Stimulated activated CD8-positive, alpha-beta memory T cell treated with anti-CD3 and anti-CD28 coated beads, Interleukin-2, amount 100 ng/mL, for 1 hour (primary cell): ENCODE results near the gene DAPK1.

ENCODE experiments used
- DNase-seq, 2 donors: peaks; one replicate each; pipeline ENCODE4 v3.0.0-alpha.2; 2020; ENCODE audit warnings: low read depth in 2 of 2

Gene DAPK1

DNA sequence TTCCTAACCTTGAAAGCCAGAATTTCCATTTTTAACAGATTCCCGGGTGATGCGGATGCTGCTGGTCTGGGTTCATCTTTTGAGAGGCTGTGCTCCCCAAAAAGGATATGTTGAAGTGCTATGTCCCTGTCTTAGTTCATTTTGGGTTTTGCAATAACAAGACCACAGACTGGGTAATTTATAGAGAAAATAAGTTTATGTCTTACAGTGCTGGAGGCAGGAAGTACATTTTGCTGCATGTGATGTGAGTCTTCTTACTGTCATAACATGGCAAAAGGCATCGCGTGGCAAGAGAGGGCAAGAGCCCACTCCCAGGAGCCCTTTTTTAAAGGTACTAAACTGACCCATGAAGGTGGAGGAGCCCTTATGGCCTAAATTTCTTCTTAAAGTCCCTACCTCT lies 114.1 kb downstream of the DAPK1 start:
- no peak for DNase-seq

DNA sequence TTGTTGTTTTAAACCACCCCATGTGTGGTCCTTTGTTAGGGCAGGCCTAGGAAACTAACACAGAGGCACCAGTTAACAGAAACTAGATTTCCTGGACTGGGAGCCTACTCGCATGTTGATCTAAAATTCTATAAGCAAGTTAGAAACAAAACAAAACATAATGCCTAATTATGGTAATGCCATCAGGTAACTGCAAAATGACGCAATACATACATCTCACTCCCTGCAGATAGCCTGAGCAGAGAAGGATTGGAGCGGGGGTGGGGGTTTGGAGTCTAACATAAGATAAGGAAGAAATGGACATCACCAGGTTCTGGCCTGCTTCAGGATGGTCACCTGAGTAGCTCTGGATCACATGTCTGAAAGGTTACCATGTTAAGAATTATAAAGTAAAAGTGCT lies 114.9 kb downstream of the DAPK1 start:
- no peak for DNase-seq

DNA sequence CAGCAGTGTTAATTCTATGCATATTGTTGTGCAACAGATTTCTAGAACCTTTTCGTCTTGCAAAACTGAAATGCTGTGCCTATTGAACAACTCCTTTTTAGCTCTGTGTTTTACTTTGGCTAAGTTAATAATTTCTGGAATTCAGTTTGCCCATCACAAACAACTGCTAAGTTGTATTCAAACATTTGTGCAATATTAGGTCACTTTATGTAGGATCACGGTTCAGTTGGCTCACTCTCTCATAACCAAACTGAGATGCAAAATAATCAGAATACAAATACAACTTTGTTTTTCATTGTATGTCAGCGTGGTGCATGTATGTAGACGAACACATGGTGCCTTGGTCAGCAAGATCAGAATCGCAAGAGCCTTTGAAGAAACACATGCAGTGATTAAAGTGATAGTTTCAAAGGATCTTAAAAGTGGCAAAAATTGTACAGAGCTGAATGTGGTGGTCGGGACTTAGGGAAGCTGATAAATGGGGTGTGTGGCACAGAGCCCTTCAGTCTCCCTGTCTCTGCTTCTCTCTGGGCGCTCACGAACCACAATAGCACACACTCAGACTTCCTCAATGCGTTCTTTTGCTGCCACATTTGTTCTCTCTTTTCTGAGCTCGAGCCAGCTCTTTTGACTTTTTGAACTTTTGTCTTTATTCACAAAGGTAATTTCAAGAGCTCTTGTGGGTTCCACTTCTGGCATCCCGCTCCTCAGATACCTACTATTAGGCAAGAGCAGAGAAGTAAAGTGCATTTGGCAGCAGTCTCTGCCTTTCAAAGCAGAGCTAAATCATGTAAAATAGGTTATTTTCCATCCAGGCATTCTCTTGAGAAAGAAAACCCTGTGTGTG lies 115.8 kb downstream of the DAPK1 start:
- no peak for DNase-seq

DNA sequence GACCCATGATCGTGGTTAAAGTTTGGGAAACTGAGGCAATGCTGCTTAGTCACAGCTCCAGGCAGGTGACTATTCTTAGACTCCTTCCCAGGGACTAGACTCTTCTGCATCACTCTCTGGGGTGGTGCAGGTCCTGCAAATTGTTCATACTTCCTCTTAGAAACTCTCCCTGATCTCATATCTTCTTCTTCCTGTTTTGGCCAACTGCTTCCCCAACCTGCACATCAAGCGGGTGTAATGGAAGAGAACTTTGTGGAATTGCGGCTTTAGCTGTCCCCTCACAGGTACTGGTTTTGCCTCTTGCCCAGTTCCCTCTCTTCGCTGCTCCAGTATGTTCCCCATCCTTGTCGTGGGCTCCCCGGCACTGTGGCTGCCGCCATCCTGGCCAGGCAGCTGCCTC lies 116.7 kb downstream of the DAPK1 start:
- no peak for DNase-seq

DNA sequence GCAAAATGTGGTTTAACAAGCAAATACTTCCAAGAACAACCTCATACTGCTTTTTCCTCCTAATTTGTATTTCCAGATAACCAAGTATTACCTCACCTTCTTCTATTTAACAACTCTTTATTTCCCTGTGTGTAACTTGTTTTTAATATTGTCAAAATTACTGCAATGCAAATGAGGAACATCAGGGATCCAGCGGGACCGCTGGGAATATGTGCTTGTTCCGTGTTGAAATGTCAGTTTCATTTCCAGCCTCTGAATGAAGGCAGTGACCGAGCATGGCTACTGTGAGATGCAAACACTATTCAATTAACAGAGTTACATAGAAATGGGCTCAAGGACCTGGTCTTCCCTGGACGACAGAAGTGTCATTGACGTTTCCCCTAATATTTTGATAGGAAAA lies 117.5 kb downstream of the DAPK1 start:
- DNase-seq = no peak

DNA sequence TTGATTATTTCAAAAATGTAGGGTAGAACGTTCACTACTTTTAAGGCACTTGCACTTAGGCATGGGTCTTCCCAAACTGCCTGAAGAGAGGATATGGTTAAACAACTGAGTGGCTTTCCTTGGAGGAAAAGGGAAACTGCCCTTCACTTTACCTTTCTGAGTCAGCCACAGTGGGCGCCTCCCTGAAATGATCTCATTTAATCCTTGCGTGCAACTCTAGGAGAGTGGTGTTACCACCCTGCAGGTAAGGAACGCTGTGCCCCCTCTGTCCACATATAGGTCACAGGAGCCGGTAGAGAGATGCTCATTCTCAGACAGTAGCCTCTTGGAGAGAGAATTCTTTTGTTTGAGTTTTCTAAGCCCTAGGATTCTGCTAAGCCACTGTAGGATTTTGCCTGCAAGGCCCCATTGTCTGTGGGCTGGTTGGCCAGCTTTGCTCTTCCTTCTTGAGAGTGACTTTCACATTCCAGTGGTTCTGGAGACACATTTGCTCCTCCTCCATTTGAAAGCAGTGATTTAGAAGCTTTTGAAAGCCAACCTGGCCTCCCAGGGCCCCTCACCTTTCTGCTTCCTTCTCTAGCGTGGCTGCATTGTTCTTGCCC lies 118.0 kb downstream of the DAPK1 start:
- no peak for DNase-seq

DNA sequence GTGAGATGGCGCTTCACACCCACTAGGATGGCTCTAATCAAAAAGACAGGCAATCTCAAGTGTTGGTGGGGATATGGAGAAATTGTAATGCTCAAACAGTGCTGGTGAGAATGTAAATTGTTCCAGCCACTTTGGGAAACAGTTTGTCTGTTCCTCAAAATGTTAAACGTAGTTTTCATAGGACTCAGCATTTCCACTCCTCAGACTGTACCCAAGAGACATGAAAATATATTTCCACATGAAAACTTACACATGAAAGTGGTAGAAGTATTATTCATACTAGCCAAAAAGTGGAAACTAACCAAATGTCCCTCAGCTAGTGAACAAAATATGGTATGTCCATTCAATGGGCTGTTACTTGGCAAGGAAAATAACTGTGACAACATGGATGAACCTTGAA lies 120.6 kb downstream of the DAPK1 start:
- no peak for DNase-seq

DNA sequence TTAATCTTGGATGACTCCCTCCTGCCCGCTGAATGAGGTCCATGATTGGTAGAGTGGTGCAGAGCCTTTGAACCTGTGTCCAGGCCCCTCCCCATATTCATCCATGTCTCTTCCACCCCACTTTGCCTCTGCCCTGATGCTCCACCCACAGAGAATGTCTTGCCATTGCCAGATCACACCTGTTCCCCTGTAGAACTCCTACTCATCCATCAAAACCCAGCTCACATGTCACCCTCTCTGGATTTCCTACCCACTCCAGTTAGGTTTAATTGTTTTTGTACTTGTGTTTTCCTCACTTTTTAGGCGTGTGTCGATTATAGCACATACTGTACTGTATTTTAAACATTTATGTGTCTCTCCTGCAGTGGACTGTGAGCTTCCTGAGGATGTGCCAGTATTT lies 121.3 kb downstream of the DAPK1 start:
- no peak for DNase-seq

DNA sequence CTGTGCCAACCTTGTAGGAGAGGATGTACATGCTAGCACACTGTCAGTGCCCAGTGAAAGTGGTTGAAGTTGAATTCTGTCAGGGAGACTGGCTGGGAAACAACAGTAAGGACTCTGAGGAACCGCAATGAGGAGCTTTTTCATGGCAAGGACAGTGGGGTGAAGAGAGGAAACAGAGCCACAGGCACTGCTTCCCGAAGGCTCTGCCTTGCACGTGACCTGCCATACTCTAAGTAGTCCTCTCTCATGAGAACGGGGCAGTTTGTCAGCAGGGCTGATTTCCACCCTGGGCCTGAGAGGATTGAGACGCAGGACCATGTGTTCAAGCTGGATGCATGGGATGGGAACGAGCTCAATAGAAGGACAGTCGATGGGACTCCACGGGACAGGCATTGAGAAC lies 121.7 kb downstream of the DAPK1 start:
- DNase-seq = no peak

DNA sequence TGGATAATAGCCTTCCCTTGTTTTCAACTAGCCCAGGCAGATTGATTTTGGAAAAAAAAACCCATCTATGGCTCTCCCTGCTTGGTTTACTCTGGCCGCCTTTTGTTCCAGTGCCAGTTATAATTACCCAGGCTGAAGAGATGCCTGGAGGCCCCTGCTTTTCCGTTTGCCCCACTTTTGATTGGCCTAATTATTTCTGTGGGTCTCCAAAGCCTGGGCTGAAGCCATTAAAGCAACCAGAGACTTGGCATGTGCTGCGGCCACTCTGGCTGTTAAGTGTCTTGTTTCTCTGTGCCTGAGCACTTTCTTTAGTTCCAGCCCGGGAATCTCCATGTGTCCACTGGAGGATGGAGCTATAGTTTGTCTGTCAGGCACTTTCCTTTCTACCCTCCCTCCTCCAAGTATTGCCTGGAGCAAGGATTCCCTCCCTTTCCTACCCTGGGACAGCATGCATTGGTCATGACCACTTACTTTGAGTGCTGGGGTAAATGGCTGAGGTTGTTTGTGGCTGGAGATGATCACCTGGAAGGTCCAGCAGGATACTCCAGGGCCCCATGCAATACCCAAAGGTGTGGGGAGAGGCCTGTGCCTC lies 123.2 kb downstream of the DAPK1 start:
- DNase-seq = no peak

DNA sequence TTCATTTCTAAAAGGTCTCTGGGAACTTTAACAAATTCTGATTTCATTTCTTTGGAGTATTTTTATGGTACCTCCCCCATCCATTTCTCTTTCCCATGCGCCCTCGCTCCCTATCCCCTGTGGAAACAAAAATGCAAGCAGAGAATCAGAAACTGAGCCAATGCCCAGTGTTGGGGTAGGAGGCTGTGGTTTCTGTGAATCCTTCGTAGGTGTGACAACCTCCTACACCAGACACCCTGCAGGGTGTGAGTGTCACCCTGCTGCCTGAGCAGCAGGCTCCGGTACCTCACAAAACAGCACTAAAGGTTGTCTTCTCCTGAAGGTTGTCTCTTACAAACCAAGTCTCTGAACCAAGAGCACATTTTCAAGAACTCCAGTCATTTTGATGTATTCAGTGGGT lies 124.4 kb downstream of the DAPK1 start:
- no peak for DNase-seq

DNA sequence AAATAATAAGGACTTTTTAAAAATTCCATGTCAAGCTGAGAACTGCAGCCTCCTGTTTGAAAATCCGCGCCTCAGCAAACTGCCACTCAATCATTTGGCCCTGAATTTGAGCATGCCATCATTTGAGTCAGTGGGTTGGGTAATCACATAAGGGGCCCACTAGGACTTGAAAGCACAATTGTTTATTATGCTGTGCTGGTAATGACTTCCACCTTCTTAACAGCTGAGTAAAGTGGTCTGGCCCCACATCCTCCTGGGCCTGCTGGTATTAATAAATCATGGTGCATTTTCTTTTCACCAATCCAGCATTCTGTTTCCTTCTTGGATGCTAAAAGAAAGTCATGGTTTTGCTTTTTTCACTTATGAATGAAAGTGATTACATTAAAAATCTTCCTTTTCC lies 125.3 kb downstream of the DAPK1 start:
- DNase-seq = no peak

DNA sequence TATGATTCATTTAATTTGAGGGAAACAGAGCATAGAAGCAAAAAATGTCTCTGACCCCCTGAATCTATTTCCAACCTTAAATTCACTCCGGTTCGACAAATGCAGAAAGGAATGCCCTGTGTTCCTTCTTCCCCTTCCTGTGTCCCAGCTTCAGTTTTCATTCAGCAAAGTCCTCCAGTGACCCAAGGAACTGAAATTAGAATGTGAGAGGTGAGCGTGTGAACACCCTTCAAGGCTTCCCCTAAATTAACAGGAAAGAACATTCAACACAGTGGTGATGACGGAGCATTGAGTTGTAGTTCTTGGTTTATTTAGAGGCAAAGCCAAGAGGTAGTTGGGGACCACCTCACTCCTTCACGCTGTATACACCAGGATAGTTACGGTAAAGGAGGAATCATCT lies 130.7 kb downstream of the DAPK1 start:
- no peak for DNase-seq

DNA sequence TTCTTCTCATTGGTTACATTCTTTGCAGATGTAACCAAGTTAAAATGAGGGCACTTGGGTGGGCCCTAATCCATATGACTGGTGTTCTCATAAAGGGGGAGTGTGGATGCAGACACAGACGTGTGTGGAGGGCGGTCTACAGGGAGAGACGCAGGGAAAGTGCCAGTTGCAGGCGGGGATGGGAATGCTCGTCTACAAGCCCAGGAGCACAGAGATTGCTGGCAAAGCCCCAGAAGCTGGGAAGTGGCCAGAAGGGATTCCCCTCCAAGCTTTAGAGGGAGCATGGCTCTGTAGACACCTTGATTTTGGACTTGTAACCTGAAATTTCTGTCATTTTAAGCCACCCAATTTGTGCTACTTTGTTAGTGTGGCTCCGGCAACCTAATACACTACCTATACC lies 131.4 kb downstream of the DAPK1 start:
- DNase-seq = no peak

DNA sequence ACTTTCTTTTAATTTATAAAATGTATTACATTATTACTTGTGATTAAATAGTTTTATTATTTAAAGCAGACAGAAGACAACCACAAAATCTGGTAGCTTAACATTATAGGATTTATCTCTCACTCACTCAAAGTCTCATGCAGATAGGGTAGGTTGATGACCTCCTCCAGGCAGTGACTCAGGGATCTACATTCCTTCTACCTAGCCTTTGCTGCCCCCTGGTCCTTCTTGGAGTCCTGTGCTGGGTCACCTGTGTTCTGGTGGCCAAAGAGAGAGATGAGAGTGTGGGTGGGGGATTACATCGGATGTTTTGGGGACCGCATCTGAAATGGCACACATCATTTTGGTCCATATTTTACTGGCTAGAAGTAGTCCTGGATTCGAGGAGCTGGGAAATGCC lies 132.6 kb downstream of the DAPK1 start:
- DNase-seq = no peak

DNA sequence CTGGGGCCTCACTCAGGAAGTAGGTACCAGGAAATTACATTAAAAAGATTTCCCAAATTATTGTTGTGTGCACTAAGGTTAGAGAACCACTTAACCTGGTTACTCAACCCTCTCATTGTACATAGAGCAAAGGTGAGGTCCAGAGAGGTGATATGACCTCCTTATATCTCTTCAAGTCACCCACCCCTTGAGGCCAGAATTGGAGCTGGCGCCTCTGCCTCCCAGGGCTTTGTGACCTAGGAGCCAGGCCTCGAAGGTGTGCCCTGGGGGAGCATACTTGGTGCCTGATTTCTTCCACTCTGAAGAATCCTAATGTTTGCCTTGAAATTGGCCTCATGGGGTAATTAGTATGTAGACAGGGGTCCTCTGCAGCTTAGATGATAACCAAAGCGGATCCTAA lies 133.2 kb downstream of the DAPK1 start:
- no peak for DNase-seq

DNA sequence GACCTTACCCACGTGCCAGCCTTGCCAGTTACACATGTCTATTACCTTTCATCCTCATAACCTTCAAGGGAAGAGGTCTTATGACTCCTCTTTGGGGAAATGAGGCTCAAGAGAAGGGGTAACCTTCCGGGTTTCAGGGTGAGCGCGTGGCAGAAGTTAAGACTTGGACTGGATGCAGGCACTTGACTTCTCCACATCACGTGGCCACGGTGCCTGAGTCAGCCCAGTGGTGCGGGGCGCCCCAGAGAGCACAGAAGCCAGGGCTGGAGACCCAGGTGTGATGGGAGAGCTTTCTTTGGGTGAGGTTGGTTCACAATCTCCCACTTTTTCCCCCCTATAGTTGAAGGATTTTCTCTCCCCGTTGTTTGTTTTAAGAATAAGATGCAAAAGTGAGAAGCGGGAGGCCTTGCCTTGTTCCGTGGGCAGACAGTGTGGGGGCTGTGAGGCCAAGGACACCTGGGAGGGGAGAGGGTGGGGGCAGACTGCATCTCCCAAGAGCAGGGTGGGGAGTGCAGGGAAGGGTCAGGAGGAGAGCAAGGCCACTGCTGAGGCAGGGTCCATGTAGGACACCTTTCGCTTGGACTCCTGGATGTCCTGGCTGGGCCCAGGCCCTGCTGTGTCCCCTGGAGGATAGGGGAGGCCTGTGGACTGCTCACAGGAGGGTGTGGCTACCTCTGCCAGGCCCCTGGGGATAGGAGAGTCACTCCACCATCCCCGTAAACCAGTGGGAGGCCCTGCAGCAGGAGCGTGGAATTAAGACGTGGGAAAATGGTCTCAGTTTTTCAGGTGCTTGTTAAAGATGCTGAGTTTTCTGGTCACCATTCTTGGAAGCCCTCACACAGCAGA lies 138.2 kb downstream of the DAPK1 start:
- no peak for DNase-seq

DNA sequence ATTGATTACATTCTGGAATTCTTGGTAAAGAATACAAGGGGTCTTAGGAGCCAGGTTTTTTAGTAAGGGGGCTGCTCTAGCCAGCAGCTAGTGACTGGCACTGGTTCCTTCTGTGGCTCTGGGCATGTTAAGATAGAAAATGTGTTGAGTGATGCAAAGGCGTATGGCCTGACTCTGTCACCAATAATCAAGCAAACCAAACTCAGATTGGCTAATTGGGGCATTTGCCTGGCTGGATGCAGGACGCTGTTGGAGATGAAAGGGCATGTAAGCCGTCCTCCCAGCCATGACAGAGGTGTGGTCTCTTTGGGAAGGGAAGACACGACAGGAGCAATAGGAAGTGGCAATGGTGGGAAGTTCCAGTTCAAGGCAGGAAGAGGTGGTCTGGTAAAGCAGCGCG lies 140.6 kb downstream of the DAPK1 start:
- no peak for DNase-seq

DNA sequence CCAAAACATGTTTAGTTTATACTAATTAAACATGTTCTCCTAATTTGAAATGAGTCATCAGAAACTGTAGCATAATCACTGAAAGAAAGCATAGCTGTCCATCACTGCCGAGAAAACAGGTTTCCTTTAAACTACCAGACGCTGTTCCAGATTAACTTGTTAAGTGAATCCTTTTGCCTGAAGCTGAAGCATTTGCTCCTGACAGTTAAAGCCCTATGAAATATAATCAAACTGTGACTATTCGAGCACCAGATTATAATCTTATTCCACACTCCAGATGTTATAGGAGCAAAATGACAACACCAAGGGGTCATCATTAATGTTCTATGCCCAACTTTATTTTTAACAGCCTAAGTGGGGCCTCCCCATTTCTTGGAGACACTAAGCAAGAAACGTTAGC lies 142.3 kb downstream of the DAPK1 start:
- no peak for DNase-seq

DNA sequence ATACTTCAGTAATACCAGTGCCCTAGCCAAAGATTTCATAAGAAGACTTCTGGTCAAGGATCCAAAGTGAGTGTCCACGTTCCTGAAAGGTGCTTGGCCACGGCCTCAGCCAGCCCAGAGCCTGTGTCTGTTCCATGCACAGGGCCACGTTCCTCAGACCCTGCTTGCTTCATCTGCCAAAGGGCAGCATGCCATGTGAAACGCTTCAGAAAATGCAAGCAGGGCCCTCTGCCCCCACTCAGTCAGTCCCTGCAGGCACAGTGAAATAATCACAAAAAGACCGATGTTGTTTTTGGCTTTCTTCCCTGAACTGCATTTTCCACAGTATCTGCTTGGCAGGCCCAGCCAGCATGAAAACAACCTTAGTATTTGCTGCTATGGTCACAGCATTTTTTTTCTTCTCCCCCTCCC lies 142.7 kb downstream of the DAPK1 start:
- no peak for DNase-seq

DNA sequence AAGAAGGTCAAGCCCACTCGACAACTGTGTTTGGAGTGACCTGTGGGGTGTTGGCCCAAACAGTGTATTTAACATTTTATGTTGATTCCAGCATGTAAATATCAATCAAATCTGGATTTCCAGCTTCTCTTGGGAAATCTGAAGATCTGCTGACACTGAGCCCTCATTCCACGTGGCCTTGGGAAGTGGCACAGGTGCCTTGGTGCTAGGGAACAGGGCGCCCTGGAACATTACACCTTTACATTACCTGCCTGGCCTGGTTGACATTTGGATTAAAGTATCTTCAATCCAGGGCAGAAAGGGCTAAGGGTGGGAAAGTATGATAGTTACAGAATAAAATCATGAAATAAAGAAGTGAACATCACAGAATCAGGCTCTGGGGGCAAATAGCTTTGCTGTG lies 143.4 kb downstream of the DAPK1 start:
- no peak for DNase-seq

DNA sequence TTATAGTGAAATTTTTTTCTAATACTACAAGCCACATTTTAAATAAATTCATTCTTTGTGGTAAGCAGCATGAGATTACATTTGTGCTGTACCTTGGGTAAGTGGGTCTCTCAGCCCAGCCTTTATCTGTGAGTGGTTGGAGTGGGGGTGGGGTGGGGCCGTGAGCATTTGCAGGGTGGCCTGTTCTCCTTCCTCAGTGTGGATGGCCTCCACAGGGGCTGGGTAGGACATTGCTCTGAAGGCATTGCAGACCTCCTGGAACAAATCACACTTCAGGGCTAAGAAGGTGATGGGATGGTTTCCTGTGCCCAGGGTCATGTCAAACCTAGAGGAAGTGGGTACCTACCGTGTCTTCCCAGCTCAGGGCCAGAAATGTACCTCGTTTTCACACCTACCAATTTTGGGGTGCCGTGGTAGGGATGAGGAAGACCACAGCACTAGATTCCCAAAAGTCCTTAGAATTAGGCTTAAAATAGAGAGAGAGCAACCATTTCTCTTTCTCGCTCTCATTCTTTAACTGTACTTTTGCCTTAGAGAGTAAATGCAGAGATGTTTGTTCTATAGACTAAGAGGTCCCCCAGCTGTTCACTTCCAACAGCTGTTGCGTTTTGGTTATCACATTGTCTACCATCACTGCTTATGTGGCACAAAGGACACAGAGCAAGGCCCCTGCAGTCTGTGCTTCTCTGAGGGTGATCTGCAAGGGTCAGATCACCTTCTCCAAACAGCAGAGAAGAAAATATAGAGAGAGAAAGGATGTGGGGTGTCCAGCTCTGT lies 144.9 kb downstream of the DAPK1 start:
- no peak for DNase-seq
